Measurements from ENCODE around the gene ARHGAP24. TPM values are rescaled to one million over a fixed set of nuclear protein-coding genes. Genes with fewer than 3 reads are reported as not detected.
"Not testable (repeated sequence)": the region's sequence is repeated elsewhere in the genome, so short reads cannot be mapped to it uniquely, and the experiment has no call there.

ARHGAP24 gene
- total RNA-seq, 2 experiments from 2014 or later = not detected

DNA sequence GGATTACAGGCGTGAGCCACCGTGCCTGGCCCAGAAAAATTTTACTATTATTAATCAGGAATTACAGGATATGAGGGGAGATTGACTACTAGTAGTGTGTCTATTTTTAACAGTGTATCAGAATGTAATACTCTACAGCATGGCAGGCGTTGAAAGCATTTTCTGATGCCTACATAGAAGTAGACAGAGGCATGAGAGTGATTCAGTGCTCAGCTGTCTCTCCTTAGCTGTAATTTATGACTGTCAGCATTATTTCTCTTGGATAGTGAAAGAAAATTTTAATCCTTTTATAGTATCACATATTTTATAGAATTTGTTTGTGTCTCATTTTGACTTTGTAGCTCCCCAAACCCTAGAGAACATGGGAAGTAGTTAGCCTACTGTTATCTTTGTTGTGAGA lies 20.7 kb downstream of the ARHGAP24 start:
- Mint-ChIP-seq H3K36me3 (ENCODE audit: low read depth) (no peaks in the 10 kb centered on the region), H3K9me3 (peaks cover 4% of the 10 kb centered on the region), H3K27ac (no peak overlapping the region), H3K4me3 (no peak overlapping the region), H3K27me3 (no peaks in the 10 kb centered on the region), H3K4me1 (no peaks in the 10 kb centered on the region)
- ChIA-PET POLR2A (no interaction called here), CTCF (no interaction called here)
- DNase-seq = no peak

DNA sequence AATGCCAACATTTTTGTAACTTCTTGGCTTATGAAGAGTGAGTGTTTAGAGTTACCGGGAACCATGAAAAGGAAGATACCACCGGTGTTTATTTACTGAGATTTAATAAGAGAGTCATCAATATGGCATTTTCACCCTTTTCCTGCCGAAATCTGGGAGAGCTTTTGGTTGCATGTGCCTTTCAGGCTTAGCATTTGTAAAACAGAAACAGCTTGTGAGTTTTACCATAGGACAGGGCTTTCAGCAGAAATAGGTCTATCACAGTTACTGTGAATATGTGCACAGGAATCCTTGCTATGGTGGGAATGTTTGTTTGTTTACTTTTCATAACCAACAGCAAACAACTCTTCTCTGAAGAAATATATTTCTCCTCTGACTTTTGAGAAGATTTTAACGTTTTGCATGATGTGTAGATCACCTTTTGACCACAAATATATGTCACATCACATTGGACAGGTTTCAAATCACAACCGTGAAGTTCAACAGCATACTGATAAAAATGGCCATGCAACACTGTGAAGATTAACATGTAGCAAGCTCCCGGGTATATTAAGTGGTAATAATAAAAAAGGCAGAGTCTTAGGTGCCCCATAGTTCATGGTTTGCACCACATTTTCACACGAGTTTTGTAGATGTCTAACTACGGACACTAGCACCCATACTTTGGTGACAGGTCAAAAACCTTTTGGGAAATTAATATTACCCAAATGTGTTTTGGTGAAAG lies 21.3 kb downstream of the ARHGAP24 start:
- Mint-ChIP-seq H3K36me3 (ENCODE audit: low read depth) (no peaks in the 10 kb centered on the region), H3K9me3 (peaks cover 4% of the 10 kb centered on the region), H3K27me3 (no peaks in the 10 kb centered on the region), H3K4me1 (no peaks in the 10 kb centered on the region), H3K4me3 (no peak overlapping the region), H3K27ac (no peak overlapping the region)
- ChIA-PET CTCF (no interaction called here), POLR2A (no interaction called here)
- no peak for DNase-seq

DNA sequence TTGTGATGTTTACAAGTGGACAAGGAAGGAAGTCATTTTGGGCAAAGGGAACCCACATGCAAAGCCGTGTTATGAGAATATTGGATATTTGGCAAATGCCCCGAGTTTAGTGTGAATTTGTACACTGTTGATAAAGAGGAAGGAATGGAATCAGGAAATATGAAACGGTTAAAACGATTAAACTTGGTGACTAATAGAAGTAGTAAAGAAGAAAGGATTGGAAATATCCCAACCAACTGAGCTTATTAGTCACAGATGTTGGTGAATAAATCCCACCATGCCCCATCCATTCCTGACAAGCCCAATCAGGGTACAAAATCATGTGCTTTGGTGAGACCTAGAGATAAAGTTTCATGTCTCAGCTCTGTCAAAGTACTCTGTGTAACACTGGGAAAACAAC lies 22.0 kb downstream of the ARHGAP24 start:
- ChIA-PET CTCF (no interaction called here), POLR2A (no interaction called here)
- Mint-ChIP-seq H3K27me3 (no peaks in the 10 kb centered on the region), H3K27ac (no peak overlapping the region), H3K36me3 (ENCODE audit: low read depth) (no peaks in the 10 kb centered on the region), H3K4me1 (no peaks in the 10 kb centered on the region), H3K4me3 (no peak overlapping the region), H3K9me3 (peaks cover 4% of the 10 kb centered on the region)
- no peak for DNase-seq

DNA sequence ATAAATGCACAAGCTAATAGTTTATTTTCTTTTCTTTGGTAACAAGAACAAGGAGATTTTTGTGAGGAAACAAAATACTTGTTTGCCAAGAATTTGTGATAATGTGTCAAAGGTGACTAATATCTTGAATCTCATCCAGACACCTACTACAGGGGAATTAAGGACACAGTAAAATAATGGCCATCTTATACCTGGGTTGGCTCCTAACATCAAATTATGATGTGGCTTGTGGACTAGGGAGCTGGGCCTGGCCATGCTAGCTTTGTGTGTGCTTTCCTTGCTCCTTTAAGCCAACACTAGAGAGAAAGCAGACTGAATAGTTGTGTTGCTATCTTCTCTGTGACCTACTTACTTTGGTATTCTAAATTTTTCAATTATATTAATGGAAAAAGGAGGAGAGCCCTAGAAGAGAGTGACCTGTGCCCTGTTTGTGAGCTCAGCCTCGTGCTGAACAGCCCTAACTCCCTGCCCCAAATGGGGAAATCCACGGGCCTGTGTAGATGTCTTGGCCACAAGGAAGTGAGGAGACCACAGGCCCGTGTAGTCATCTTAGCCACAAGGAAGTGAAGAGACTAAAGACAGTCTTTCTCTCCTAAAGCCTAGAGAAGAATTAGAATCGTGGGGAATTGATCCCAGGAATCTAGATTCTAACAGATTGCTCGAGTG lies 23.3 kb downstream of the ARHGAP24 start:
- POLR2A ChIA-PET = no interaction called here
- H3K36me3 Mint-ChIP-seq (ENCODE audit: low read depth) = no peaks in the 10 kb centered on the region
- DNase-seq = no peak
- no peaks in the 10 kb centered on the region for H3K4me1 Mint-ChIP-seq
- CTCF ChIA-PET = no interaction called here
- H3K27me3 Mint-ChIP-seq = no peaks in the 10 kb centered on the region
- no peak overlapping the region for H3K4me3 Mint-ChIP-seq
- peaks cover 4% of the 10 kb centered on the region for H3K9me3 Mint-ChIP-seq
- no peak overlapping the region for H3K27ac Mint-ChIP-seq

DNA sequence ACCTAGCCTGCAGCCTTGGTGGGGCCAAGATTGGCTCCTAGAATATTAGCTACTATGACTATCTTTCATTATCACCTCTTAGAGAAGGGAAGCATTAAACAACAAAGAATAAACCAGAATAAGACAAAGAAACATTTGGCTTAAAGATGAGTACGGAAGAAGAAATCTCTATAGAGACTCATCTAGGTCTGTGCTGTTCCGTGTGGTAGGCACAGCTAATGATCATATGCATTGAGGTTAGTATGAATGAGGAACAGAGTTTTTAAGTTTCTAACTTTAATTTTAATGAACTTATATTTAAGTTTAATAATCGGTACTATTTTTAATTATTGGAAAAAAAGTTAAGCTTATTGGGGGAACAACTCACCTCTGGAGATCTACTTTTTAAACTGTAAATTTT lies 24.6 kb downstream of the ARHGAP24 start:
- Mint-ChIP-seq H3K9me3 (peaks cover 4% of the 10 kb centered on the region), H3K27ac (no peak overlapping the region), H3K4me3 (no peak overlapping the region), H3K36me3 (ENCODE audit: low read depth) (no peaks in the 10 kb centered on the region), H3K4me1 (no peaks in the 10 kb centered on the region), H3K27me3 (no peaks in the 10 kb centered on the region)
- CTCF ChIA-PET = no interaction called here
- POLR2A ChIA-PET = no interaction called here
- no peak for DNase-seq

DNA sequence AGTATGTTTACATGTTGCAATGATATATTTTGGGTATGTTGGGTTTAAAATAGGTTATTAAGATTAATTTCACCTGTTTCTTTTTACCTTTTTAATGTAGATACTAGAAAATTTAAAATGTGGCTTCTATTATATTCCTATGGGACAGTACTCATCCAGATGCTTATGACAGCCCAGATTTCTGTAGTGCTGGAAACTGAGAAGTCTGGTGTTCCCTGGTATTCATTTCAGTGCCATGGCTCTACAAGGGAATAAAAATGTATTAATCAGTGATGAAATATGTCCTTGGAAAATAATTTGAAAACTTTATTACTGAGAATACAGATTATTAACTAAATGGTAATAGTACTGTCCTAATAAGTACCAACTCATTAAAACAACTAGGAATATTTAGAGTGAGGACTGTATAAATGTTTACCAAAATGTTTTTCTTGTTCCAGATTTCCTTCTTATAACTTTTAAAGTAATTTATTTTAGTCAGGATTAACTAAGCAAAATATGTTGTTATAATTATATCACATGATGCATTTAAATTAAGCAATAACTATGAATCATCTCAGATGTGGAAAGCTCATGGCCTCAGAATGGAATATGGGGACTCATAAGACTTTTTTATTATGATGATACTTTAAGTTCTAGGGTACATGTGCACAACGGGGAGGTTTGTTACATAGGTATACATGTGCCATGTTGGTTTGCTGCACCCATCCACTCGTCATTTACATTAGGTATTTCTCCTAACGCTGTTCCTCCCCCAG lies 25.3 kb downstream of the ARHGAP24 start:
- POLR2A ChIA-PET = no interaction called here
- H3K36me3 Mint-ChIP-seq (ENCODE audit: low read depth) = no peaks in the 10 kb centered on the region
- H3K27me3 Mint-ChIP-seq = no peaks in the 10 kb centered on the region
- CTCF ChIA-PET = no interaction called here
- H3K9me3 Mint-ChIP-seq = peaks cover 2% of the 10 kb centered on the region
- H3K27ac Mint-ChIP-seq = no peak overlapping the region
- no peak for DNase-seq
- H3K4me1 Mint-ChIP-seq = no peaks in the 10 kb centered on the region
- H3K4me3 Mint-ChIP-seq = no peak overlapping the region

DNA sequence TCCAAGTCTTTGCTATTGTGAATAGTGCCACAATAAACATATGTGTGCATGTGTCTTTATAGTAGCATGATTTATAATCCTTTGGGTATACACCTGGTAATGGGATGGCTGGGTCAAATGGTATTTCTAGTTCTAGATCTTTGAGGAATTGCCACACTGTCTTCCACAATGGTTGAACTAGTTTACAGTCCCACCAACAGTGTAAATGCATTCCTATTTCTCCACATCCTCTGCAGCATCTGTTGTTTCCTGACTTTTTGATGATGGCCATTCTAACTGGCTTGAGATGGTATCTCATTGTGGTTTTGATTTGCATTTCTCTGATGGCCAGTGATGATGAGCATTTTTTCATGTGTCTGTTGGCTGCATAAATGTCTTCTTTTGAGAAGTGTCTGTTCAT lies 26.2 kb downstream of the ARHGAP24 start:
- DNase-seq; CTCF ChIA-PET; H3K4me1 Mint-ChIP-seq; H3K27ac Mint-ChIP-seq; H3K36me3 Mint-ChIP-seq (ENCODE audit: low read depth); H3K27me3 Mint-ChIP-seq; H3K4me3 Mint-ChIP-seq; H3K9me3 Mint-ChIP-seq; POLR2A ChIA-PET: not testable (repeated sequence)

DNA sequence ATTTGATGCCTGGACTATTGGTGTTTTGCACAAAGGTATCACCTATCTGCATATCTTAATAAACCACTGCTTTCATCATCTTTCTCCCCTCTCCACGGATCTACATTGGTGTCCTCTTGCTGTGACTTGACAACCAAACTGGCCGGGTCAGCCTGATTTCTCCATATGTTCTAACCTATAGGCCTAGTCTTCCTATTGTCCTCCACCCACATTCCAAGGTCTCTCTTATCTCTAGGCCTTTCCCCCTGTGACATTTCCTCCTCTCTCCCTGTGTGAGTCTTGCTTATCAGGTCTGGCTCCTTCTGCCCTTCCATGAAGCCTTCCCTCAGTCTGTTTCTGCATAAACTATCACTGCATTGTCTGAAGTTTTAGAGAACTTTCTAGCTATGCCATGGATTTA lies 33.7 kb downstream of the ARHGAP24 start:
- no peaks in the 10 kb centered on the region for H3K36me3 Mint-ChIP-seq (ENCODE audit: low read depth)
- DNase-seq = no peak
- H3K27ac Mint-ChIP-seq = no peak overlapping the region
- POLR2A ChIA-PET = no interaction called here
- no peaks in the 10 kb centered on the region for H3K4me1 Mint-ChIP-seq
- CTCF ChIA-PET = no interaction called here
- no peak overlapping the region for H3K4me3 Mint-ChIP-seq
- H3K9me3 Mint-ChIP-seq = no peaks in the 10 kb centered on the region
- H3K27me3 Mint-ChIP-seq = no peaks in the 10 kb centered on the region

DNA sequence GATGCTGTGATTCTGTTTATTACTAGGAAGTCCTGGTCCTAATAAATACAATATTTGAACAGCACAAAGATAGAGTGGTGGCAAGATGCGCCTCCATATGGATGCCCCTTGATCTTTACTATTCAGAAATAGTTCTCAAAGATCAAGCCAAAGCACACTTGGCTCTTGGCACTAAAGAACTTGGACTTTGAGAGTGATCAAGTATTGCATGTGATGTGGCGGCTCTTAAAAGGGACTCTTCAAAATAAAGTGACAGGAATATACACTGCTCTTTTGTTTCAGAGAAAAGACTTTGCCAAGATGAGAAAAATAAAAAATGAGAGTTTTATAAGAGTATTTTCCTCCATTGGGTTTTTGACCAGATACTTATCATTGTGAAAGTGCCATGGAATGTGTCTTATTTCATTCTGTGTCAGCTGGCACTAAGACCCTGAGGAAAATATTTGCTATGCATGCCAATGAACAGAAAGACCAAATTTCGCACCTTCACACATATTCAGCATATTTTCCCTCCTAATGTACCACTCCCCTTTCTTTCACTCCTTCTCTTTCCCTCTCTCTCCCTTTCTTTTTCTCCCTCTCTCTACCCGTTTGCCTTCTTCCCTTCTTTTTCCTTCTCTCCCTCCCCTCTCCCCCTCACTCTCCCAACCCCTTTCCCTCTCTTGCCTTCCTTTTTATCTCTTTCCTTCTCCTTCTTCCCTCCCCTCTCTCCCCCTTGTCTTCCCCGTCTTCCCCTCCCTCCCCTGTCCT lies 35.1 kb downstream of the ARHGAP24 start:
- no peaks in the 10 kb centered on the region for H3K9me3 Mint-ChIP-seq
- H3K4me1 Mint-ChIP-seq = no peaks in the 10 kb centered on the region
- no peak overlapping the region for H3K27ac Mint-ChIP-seq
- no peak for DNase-seq
- ChIA-PET POLR2A (no interaction called here), CTCF (no interaction called here)
- H3K36me3 Mint-ChIP-seq (ENCODE audit: low read depth) = no peaks in the 10 kb centered on the region
- no peaks in the 10 kb centered on the region for H3K27me3 Mint-ChIP-seq
- no peak overlapping the region for H3K4me3 Mint-ChIP-seq

DNA sequence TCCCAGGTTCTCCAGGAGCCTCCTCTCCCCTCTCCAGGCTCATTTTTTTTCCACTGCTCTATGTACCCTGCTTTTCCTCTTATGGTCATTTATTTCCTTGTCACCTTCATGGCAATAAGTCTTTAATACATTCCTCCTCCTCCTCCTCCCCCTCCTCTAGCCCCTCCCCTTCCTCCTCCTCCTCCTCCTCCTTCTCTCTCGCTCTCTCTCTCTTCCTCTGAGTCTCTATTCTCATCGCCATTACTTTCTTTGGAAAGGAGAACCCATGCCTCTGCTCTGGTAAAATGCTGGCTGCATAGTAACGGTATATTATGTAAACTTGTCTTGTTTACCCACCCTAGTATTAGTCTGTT lies 35.7 kb downstream of the ARHGAP24 start:
- no peaks in the 10 kb centered on the region for H3K27me3 Mint-ChIP-seq
- CTCF ChIA-PET = no interaction called here
- no peaks in the 10 kb centered on the region for H3K36me3 Mint-ChIP-seq (ENCODE audit: low read depth)

DNA sequence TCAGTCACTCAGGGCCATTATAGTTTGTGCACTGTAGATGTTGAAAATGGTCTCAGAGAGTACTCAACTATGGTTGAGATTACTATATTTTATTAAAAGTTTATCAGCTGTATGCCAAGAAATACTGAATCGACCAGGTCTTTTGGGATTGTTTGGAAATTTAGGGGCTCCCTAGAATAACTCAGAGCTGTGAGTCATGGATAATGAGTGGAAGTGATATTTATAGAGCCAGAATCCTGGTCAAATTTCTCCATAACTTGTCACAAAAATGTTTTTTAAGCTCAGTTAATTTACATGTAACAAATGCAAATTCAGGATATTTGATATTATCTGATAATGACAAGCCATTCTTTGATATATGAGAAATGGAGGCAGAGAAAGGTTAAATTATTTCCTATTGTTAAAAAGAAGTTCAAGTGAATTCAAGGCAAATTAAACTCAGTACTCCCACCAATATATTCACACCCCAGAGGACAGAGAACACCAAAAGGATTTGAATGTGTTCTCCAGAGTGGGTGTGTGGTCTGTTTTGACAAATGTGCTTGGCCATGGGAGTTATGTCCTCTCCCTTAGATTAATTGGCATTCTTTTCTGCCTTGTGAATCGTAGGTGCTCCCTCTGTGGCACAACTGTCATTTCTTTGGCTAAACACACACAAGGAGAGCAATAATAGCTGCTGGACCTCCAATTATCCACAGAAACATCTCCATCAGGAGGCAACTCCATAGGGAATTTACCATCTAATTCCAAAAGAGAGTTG lies 37.7 kb downstream of the ARHGAP24 start:
- no peaks in the 10 kb centered on the region for H3K36me3 Mint-ChIP-seq (ENCODE audit: low read depth)
- ChIA-PET POLR2A (no interaction called here), CTCF (no interaction called here)
- no peak for DNase-seq
- H3K4me1 Mint-ChIP-seq = no peaks in the 10 kb centered on the region
- no peak overlapping the region for H3K27ac Mint-ChIP-seq
- H3K4me3 Mint-ChIP-seq = no peak overlapping the region
- H3K27me3 Mint-ChIP-seq = no peaks in the 10 kb centered on the region
- no peaks in the 10 kb centered on the region for H3K9me3 Mint-ChIP-seq

More for the DNA sequence above, 35.7 kb downstream of the ARHGAP24 start:
- no peak for DNase-seq
- Mint-ChIP-seq H3K27ac (no peak overlapping the region), H3K4me3 (no peak overlapping the region), H3K9me3 (no peaks in the 10 kb centered on the region), H3K4me1 (no peaks in the 10 kb centered on the region)
- POLR2A ChIA-PET = no interaction called here

DNA sequence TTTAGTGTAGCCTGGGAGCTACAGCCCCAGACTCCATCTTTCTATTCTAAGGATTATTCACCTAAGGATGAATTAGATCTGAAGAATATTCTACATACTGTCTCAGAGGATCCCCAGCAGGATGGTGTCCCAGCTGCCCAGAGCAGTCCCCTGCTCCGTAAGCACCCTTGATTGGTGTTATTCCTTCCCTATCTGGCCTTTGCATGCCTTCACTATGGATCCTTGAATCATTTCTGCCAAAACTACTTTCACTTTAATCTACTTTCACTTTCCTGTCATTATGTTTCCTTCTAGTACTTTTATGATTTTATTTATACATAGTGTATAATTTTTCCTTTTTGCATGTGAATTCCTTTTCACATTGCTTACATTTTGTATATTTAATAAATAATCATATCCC lies 39.2 kb downstream of the ARHGAP24 start:
- H3K27ac Mint-ChIP-seq = no peak overlapping the region
- no peak overlapping the region for H3K4me3 Mint-ChIP-seq
- no peaks in the 10 kb centered on the region for H3K36me3 Mint-ChIP-seq (ENCODE audit: low read depth)
- H3K4me1 Mint-ChIP-seq = no peaks in the 10 kb centered on the region
- no peak for DNase-seq
- CTCF ChIA-PET = no interaction called here
- H3K27me3 Mint-ChIP-seq = no peaks in the 10 kb centered on the region
- no peaks in the 10 kb centered on the region for H3K9me3 Mint-ChIP-seq
- POLR2A ChIA-PET = no interaction called here

DNA sequence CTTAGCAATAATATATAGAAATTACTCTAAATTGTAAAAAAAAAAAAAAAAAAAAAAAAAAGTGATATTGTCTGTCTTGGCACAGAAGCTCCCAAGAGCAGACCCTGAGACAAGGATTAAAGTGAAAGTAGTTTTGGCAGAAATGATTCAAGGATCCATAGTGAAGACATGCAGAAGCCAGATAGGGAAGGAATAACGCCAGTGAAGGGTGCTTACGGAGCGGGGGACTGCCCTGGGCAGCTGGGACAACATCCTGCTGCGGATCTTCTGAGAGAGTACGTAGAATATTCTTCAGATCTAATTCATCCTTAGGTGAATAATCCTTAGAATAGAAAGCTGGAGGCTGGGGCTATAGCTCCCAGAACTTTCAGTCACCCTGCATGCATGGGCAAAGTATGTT lies 39.8 kb downstream of the ARHGAP24 start:
- CTCF ChIA-PET = interaction anchor here (0.6 kb wide), 1 partner anchor 23 kb away, joined by 4 read pairs; no protein-coding TSS in a partner anchor
- POLR2A ChIA-PET = no interaction called here

More for the DNA sequence above, 39.8 kb downstream of the ARHGAP24 start:
- Mint-ChIP-seq H3K27ac (no peak overlapping the region), H3K36me3 (ENCODE audit: low read depth) (no peaks in the 10 kb centered on the region), H3K9me3 (no peaks in the 10 kb centered on the region), H3K4me1 (no peaks in the 10 kb centered on the region), H3K4me3 (no peak overlapping the region), H3K27me3 (no peaks in the 10 kb centered on the region)
- no peak for DNase-seq

Data from activated CD4-positive, alpha-beta memory T cell treated with anti-CD3 and anti-CD28 coated beads, Interleukin-2, amount 10 ng/mL, durations not matched to agents 7 days and 5 days (primary cell).